Adrenal gland (tissue), 5 donors: ENCODE results near the gene ZNF862.

ENCODE experiments used
- CTCF ChIP-seq, 6 experiments: fragments of 450-650 bp in 4 of 6; fragments of 200-600 bp in 2 of 6; sonication (generic) in 1 of 6; IDR thresholded peaks; 1 replicate in 5 of 6; 2 replicates in 1 of 6; pipeline versions ENCODE4 v1.5.1 to v1.8.0; 2016 to 2021; ENCODE audit warnings: antibody characterized with exemption in 6 of 6, mild to moderate bottlenecking in 2 of 6, moderate library complexity in 1 of 6
- POLR2A ChIP-seq, 2 donors: fragments of 450-650 bp; IDR thresholded peaks; one replicate each; pipeline ENCODE4 v1.6.1; 2017; ENCODE audit warnings: antibody characterized with exemption in 2 of 2, mild to moderate bottlenecking in 2 of 2, moderate library complexity in 1 of 2
- donor health status: DM: no; HTN: no; CAD: no.

- TF ChIP-seq POLR2A (IDR thresholded peaks at IDR 0.05) (no peak), CTCF (IDR thresholded peaks at IDR 0.05) (no peak)
These were observed 39.8 kb downstream of the ZNF862 start for GRCh38 chr7:149877890-149878522.
